ENCODE results near the gene SLC1A4. TPM values are rescaled to one million over a fixed set of nuclear protein-coding genes. Genes with fewer than 3 reads are reported as not detected.

SLC1A4 gene
- total and polyA plus RNA-seq, 4 donors, result 3.4 to 23.4 (median 9.6) TPM

DNA sequence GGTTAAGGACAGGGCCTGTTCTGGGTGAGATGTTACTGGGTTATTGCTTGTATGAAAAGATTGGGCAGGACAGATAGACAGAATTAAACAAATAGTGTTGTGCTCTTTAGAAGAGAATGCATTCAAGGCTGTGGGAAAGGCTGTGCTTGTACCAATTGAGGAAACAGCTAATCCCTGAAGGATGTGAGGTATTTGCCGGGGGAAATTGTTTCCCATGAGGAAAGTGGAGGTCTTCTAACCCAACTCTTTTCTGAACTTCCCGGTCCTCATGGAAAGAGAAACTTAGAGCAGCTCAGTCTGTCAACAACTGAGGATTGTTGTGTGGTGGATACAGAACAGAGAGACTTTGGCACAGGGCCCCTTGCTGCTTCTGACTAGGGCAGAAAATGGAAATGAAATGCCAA lies 9.5 kb downstream of the SLC1A4 start (continued):
- no peak for TF ChIP-seq CTCF (IDR thresholded peaks at IDR 0.05; ENCODE audit: low read depth, low read length, missing input control)
- no peak for TF ChIP-seq JUND (IDR thresholded peaks at IDR 0.05)
- no peak for TF ChIP-seq SP1 (IDR thresholded peaks at IDR 0.05)
- peak; percentile 10 for TF ChIP-seq FOXA2 (IDR thresholded peaks at IDR 0.05)
- TF ChIP-seq FOXA1 (IDR thresholded peaks at IDR 0.05), result no peak
- no peak for TF ChIP-seq ATF3 (IDR thresholded peaks at IDR 0.05)
- TF ChIP-seq HNF4A (conservative IDR thresholded peaks at IDR 0.05), result peak in 1 of 2 donors; percentile 15
- no peak for TF ChIP-seq ZBTB33 (IDR thresholded peaks at IDR 0.05)

- Histone ChIP-seq H3K36me3 (ENCODE audit: control insufficient read depth in 4 of 4, insufficient read depth in 3 of 4, low read depth in 1 of 4, low read length in 3 of 4) (no peaks in the 10 kb centered on the region), H3K27ac (ENCODE audit: low read depth in 1 of 2, low read length in 2 of 2) (no peak overlapping the region), H3K9ac (ENCODE audit: low read depth in 1 of 2, low read length in 2 of 2) (no peak overlapping the region), H3K27me3 (ENCODE audit: control insufficient read depth in 4 of 4, insufficient read depth in 4 of 4, low read length in 3 of 4) (no peaks in the 10 kb centered on the region), H3K4me3 (ENCODE audit: low read depth in 1 of 3, low read length in 3 of 3) (no peak overlapping the region), H3K4me1 (ENCODE audit: control insufficient read depth in 4 of 4, insufficient read depth in 4 of 4, low read length in 3 of 4) (peaks cover 3 to 15% (median 12%) of the 10 kb centered on the region in 4 donors), H3K9me3 (ENCODE audit: control insufficient read depth in 4 of 4, low read length in 3 of 4) (no peaks in the 10 kb centered on the region)
- TF ChIP-seq SP1 (IDR thresholded peaks at IDR 0.05) (no peak), RAD21 (IDR thresholded peaks at IDR 0.05) (no peak), GABPA (IDR thresholded peaks at IDR 0.05 in 1 of 2, conservative IDR thresholded peaks at IDR 0.05 in 1 of 2) (no peak), RXRA (IDR thresholded peaks at IDR 0.05) (no peak), ATF3 (IDR thresholded peaks at IDR 0.05) (no peak), FOXA2 (IDR thresholded peaks at IDR 0.05) (no peak), TAF1 (conservative IDR thresholded peaks at IDR 0.05) (no peak), ZBTB33 (IDR thresholded peaks at IDR 0.05) (no peak)
- TF ChIP-seq, protein P1, sequence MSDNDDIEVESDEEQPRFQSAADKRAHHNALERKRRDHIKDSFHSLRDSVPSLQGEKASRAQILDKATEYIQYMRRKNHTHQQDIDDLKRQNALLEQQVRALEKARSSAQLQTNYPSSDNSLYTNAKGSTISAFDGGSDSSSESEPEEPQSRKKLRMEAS (IDR thresholded peaks at IDR 0.05), result no peak
- no peak for DNase-seq (ENCODE audit: low spot score)
- WGBS, result 90% methylated on average over 2 of the region's 2 CpGs
These were observed 10.6 kb downstream of the SLC1A4 start for GRCh38 chr2:64999754-65000153.

GRCh38 chr2:65000644-65001043 lies 11.4 kb downstream of the SLC1A4 start:
- Histone ChIP-seq H3K27me3 (ENCODE audit: control insufficient read depth in 4 of 4, insufficient read depth in 4 of 4, low read length in 3 of 4) (no peaks in the 10 kb centered on the region), H3K9me3 (ENCODE audit: control insufficient read depth in 4 of 4, low read length in 3 of 4) (no peaks in the 10 kb centered on the region), H3K27ac (ENCODE audit: low read depth in 1 of 2, low read length in 2 of 2) (no peak overlapping the region), H3K4me3 (ENCODE audit: low read depth in 1 of 3, low read length in 3 of 3) (no peak overlapping the region), H3K36me3 (ENCODE audit: control insufficient read depth in 4 of 4, insufficient read depth in 3 of 4, low read depth in 1 of 4, low read length in 3 of 4) (no peaks in the 10 kb centered on the region), H3K9ac (ENCODE audit: low read depth in 1 of 2, low read length in 2 of 2) (no peak overlapping the region), H3K4me1 (ENCODE audit: control insufficient read depth in 4 of 4, insufficient read depth in 4 of 4, low read length in 3 of 4) (peaks cover 3 to 15% (median 12%) of the 10 kb centered on the region in 4 donors)
- 85% methylated on average over 3 of the region's 3 CpGs for WGBS
- DNase-seq (ENCODE audit: low spot score), result no peak
- TF ChIP-seq EGR1 (IDR thresholded peaks at IDR 0.05; ENCODE audit: low read depth in 2 of 2), result no peak
- TF ChIP-seq ATF3 (IDR thresholded peaks at IDR 0.05), result no peak
- TF ChIP-seq NR2F2 (IDR thresholded peaks at IDR 0.05), result no peak
- TF ChIP-seq FOXA2 (IDR thresholded peaks at IDR 0.05), result no peak
- TF ChIP-seq JUND (IDR thresholded peaks at IDR 0.05), result no peak
- TF ChIP-seq GABPA (IDR thresholded peaks at IDR 0.05 in 1 of 2, conservative IDR thresholded peaks at IDR 0.05 in 1 of 2), result no peak
- TF ChIP-seq RXRA (IDR thresholded peaks at IDR 0.05), result no peak
- no peak for TF ChIP-seq YY1 (IDR thresholded peaks at IDR 0.05)
- TF ChIP-seq, protein P1 (IDR thresholded peaks at IDR 0.05), result no peak
- TF ChIP-seq CTCF (IDR thresholded peaks at IDR 0.05; ENCODE audit: low read depth, low read length, missing input control), result no peak

Measured in liver (tissue), 9 donors.